HG03280 (cell line): ENCODE results near the gene ASXL1.

ENCODE experiments used
- ATAC-seq: cut with Tn5 transposase; IDR thresholded peaks from one replicate; pipeline ENCODE4 v1.9.1; 2021; ENCODE audit warnings: mild to moderate bottlenecking, moderate library complexity; ENCODE audit not compliant: unreplicated experiment

Gene ASXL1

GRCh38 chr20:32438331-32438858, 80.3 kb downstream of the ASXL1 start:
- ATAC-seq, result no peak

DNA sequence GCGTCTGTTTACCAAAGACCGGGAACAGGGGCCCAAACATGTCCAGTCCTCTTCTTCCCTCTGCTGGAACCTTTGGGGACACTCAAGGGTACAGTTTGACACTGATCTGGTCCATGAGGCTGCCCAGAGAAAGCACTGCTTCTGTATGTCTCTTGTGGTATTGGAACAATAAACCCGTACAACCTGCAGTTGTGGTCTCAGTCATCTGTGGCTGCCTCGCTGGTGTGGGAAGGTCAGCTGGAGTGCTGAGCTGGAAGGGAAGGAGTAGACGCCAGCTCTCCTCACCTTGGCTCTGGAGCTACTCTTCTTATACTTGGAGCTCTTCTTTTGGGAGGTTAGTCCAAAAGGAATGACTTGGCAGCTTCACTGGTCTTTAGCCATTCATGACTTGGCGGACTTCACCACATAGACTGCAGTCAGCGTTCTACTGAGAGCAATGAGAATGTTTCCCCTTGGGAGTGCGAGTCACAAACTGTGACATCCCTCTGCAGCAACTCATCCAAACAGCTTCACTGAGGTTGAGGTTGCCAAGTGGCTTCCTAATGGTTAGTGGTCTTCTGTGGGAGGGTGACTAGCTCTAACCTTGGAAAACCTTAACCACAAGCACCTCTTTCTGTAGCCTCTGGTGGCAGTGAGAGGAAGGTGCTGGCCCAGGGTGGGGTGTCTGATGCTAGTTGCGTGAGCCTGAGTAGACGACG, 81.2 kb downstream of the ASXL1 start:
- no peak for ATAC-seq

GRCh38 chr20:32440069-32440757, 82.1 kb downstream of the ASXL1 start:
- ATAC-seq, result no peak

DNA sequence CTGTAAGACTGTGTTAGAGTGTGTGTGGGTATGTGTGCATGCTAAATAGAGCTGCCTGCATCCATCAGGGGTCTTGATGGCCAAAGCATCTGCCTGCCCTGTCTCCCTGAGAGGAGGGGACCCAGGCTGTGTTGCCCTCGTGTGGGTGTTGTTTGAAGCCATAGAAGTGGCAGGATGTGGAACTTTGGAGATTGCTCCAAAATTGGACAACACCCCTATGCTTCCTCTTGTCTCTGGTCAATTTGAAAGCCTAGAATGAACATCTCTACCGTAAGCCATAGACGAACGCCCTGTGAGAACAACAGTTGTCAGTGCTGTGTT, 82.6 kb downstream of the ASXL1 start:
- ATAC-seq, result no peak

DNA sequence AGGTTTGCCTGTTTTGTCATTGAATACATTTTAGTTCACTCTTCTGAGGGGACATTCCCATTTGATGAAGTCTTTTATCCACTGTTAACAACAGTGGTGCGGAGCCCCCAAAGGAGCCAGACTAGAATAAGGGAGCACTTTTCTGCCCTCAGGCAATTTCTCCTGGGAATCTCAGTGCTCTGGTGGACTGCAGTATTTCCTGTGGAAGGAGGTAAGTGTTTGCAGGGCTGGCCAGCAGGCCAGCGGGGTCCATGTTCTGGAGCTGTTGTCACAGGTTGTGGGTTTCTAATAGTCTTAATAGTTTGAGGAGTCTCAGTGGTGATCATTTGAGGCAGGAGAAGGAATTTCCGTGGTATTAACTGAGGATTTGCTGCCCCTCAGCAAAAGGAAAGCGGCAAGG, 83.5 kb downstream of the ASXL1 start:
- no peak for ATAC-seq

DNA sequence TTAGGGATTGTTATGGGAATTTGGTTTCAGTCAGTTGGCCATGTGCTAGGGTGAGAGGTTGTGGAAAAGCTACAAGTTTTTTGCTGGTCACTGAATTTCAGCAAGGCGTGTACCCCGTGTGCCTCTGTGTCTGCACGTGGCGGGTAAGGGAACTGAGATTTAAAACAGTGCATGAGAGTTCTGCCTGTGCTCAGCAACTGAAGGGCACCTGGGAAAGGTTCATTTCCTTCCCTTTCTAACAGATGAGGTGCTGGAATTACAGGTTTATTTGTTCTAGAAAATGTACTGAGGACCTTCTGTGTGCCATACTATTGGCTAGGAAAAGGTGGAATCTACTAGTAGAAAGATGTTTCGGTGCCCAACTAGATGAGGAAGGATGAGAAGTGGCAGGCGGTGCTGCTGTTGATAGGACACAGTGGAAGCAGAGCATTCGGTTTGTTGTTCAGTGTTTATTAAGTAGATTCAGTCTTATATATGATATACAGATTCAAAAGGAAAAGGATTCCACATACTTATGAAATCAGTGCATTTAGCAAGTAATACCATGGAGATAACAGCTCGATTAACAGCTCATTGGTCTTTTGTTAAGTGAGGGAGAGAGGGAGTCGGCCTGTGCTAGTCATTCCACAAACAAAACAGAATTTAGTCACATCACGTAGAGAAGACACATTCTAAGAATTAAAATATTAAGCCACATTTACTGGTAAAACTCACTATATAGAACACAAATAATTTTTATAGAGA, 84.7 kb downstream of the ASXL1 start:
- no peak for ATAC-seq

- no peak for ATAC-seq
These were observed 85.3 kb downstream of the ASXL1 start for GRCh38 chr20:32443386-32443974.

GRCh38 chr20:32444474-32445220, 86.5 kb downstream of the ASXL1 start:
- no peak for ATAC-seq

DNA sequence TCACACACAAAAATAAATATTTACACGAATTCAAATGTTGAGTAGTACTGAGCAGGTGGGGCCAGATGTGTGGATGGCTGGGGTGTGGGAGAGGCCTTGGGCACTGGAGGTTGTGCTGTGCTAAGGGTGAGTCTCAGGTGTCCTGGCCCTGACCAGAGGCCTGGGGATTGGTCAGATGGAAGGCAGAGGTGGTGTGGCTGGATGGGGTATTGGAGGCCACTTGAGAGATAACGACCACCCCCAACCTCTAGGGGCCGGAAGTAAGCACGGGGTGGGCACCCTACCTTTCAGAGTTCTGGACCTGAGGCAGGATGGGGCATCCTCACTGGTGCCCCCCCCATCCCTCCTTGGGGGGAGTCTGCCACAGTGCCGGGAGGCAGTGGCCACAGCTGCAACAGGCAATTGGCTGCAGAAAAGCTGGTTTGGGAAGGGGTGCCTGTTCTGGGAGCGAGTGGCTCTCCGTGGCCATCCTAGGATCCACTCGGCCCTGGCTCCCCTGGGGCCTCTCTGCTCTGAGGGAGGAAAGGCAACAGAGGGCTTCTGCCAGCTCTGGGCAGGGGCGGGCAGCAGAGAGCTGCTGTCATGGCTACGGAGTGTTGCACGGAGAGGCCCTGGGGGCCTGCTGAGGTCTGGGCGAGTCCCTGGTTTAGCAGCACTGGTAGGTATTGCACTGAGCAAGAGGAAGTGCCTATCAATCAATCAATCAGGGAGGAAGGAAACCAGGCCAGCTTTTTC, 87.6 kb downstream of the ASXL1 start:
- no peak for ATAC-seq

- ATAC-seq, result no peak
These were observed 88.4 kb downstream of the ASXL1 start for GRCh38 chr20:32446301-32447100.

- ATAC-seq, result no peak
These were observed 89.3 kb downstream of the ASXL1 start for GRCh38 chr20:32447136-32448027.

GRCh38 chr20:32448306-32449056, 90.3 kb downstream of the ASXL1 start:
- no peak for ATAC-seq

DNA sequence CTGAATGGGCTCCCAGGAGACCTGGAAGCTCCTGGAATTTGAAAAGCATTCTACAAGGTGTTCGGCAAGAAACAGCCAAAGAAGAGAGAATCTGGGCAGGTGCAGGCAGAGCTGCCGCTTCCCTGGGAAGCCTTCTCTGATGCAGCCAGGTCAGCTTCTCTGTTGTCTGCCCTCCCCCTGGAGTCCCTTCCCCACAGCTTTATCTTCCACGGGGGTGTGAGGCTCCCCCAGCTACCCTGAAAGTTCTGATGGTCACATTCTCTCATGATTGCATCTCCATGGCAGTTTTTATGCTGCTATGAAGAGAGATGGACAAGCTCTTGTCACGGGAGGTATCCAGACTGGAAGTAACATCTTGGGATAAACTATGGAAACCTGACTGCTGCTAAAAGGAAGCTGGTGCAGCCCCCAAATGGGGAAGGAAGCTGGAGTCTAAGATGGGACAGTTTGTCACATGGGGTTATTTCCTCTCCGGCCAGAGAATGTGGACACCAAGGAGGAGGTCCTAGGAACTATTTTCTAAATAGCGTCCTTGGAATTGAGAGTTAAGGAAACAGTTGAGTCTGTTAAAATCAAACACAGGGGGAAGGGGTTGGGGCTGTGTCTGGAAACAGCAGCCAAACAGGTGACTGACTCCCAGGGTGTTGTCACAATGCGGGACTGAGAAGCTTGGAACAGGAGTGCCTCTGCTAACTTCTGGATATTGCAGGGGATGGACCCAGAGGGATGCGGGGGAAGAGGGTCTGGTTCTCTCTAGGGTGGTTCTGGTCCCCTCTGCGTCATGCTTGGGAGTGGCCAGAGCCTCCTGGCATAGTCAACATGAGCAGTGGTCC, 91.1 kb downstream of the ASXL1 start:
- no peak for ATAC-seq

DNA sequence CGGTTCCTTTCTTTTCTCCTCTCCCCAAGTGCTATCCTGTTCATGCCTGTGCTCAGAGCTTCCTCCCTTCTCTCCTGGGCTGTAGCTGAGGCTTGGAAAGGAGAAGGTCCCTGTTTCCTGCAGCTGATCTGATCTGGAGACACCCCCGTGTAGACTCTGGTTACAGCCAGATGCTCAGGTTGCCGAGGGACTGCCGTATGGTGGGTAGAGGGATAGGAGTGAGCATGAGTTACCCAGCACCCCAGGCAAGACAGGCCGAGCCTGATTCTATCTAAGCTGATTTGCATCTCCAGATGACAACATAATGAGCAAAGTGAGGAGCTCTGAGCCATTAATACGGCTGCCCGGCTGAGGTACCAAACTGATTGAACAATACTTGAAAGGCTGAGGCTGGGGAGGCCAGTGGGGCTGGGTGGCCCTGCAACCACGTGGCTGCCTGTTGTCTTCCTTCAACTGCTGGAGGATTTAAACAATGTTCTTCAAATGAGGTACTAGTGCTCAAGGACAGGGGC, 91.8 kb downstream of the ASXL1 start:
- ATAC-seq, result no peak

GRCh38 chr20:32450484-32451061, 92.4 kb downstream of the ASXL1 start:
- no peak for ATAC-seq

GRCh38 chr20:32451340-32451681, 93.2 kb downstream of the ASXL1 start:
- no peak for ATAC-seq
